GM19238 (cell line): Measurements from ENCODE around the gene TAS1R3.
"Not testable (repeated sequence)": the region's sequence is repeated elsewhere in the genome, so short reads cannot be mapped to it uniquely, and the experiment has no call there.

ENCODE experiments used
- DNase-seq: peaks from one replicate; pipeline ENCODE4 v3.0.0; 2011; ENCODE audit warnings: low spot score; ENCODE audit not compliant: insufficient read length

Gene TAS1R3

GRCh38 chr1:1309251-1310108 is 21.6 kb upstream of the TAS1R3 start:
- no peak for DNase-seq

- no peak for DNase-seq
These were observed 21.0 kb upstream of the TAS1R3 start for GRCh38 chr1:1310109-1310385.

- no peak for DNase-seq
These were observed 20.5 kb upstream of the TAS1R3 start for GRCh38 chr1:1310476-1311053.

GRCh38 chr1:1311107-1312104 is 19.7 kb upstream of the TAS1R3 start:
- no peak for DNase-seq

GRCh38 chr1:1312450-1313314 is 18.4 kb upstream of the TAS1R3 start:
- no peak for DNase-seq

GRCh38 chr1:1313500-1314236 is 17.4 kb upstream of the TAS1R3 start:
- DNase-seq, result no peak

GRCh38 chr1:1314237-1314586 is 16.9 kb upstream of the TAS1R3 start:
- no peak for DNase-seq

- DNase-seq, result no peak
These were observed 16.3 kb upstream of the TAS1R3 start for GRCh38 chr1:1314678-1315335.

GRCh38 chr1:1315435-1315954 is 15.6 kb upstream of the TAS1R3 start:
- no peak for DNase-seq

- DNase-seq, result not testable (repeated sequence)
These were observed 14.9 kb upstream of the TAS1R3 start for GRCh38 chr1:1316199-1316598.

- no peak for DNase-seq
These were observed 13.7 kb upstream of the TAS1R3 start for GRCh38 chr1:1317420-1317819.

- DNase-seq, result no peak
These were observed 12.9 kb upstream of the TAS1R3 start for GRCh38 chr1:1318131-1318652.

GRCh38 chr1:1318777-1319645 is 12.1 kb upstream of the TAS1R3 start:
- DNase-seq, result no peak

- no peak for DNase-seq
These were observed 11.5 kb upstream of the TAS1R3 start for GRCh38 chr1:1319646-1319941.

- no peak for DNase-seq
These were observed 10.2 kb upstream of the TAS1R3 start for GRCh38 chr1:1320666-1321448.

GRCh38 chr1:1321477-1321876 is 9.6 kb upstream of the TAS1R3 start:
- no peak for DNase-seq

GRCh38 chr1:1322418-1322817 is 8.7 kb upstream of the TAS1R3 start:
- DNase-seq, result no peak

- no peak for DNase-seq
These were observed 8.1 kb upstream of the TAS1R3 start for GRCh38 chr1:1322952-1323351.
